SK-MEL-5 (cell line): Measurements from ENCODE around the gene WDR6. TPM values are rescaled to one million over a fixed set of nuclear protein-coding genes. Genes with fewer than 3 reads are reported as not detected.
"Not testable (repeated sequence)": the region's sequence is repeated elsewhere in the genome, so short reads cannot be mapped to it uniquely, and the experiment has no call there.

ENCODE experiments used
- DNase-seq: peaks from one replicate; pipeline ENCODE4 v3.0.0-alpha.2; 2016; ENCODE audit warnings: low read depth, low spot score
- in situ Hi-C: cut with HindIII; loops from 2 replicates; pipeline ENCODE4 v1.10.0; 2016; ENCODE audit warnings: low sequenced_read_pairs, high pct_unique_total_duplicates, low pct_unique_long_range_greater_than_20kb
- total RNA-seq: library from RNA; depleted of rRNA; stranded (reverse); fragments of >200 nt; shearing (Covaris generic); gene quantifications from 2 replicates; pipeline ENCODE4 v1.2.3, GENCODE V29; 2014

The WDR6 gene
- total RNA-seq, 1 experiment from 2014 or later, result 27.3 TPM

GRCh38 chr3:49008627-49009026 is 1.4 kb downstream of the WDR6 start:
- DNase-seq, in situ Hi-C loops: not testable (repeated sequence)

GRCh38 chr3:49009396-49009795 is 2.2 kb downstream of the WDR6 start:
- no peak for DNase-seq
- in situ Hi-C loops, result no loop called here

- no peak for DNase-seq
- in situ Hi-C loops, result no loop called here
Observed at GRCh38 chr3:49012441-49013017, 5.3 kb downstream of the WDR6 start.

- DNase-seq, result no peak
- in situ Hi-C loops, result no loop called here
Observed at GRCh38 chr3:49013113-49013737, 6.0 kb downstream of the WDR6 start.

- in situ Hi-C loops, result no loop called here
- DNase-seq, result peak; percentile 66
Observed at GRCh38 chr3:49013738-49014660, 6.8 kb downstream of the WDR6 start.

- in situ Hi-C loops, result no loop called here
- no peak for DNase-seq
Observed at GRCh38 chr3:49015072-49015471, 7.9 kb downstream of the WDR6 start.

- in situ Hi-C loops, result no loop called here
- DNase-seq, result no peak
Observed at GRCh38 chr3:49015765-49016164, 8.6 kb downstream of the WDR6 start.

- in situ Hi-C loops, result no loop called here
- no peak for DNase-seq
Observed at GRCh38 chr3:49016414-49017228, 9.4 kb downstream of the WDR6 start.

- DNase-seq, result no peak
- in situ Hi-C loops, result no loop called here
Observed at GRCh38 chr3:49017229-49017970, 10.2 kb downstream of the WDR6 start.

- DNase-seq, result peak; percentile 61
- in situ Hi-C loops, result no loop called here
Observed at GRCh38 chr3:49017971-49018706, 10.9 kb downstream of the WDR6 start, which contains the start of gene DALRD3. Gene DALRD3, minus strand, starts transcription at chr3:49018580. Its CDS starts 16 bp downstream, at chr3:49018564.

- in situ Hi-C loops, result no loop called here
- no peak for DNase-seq
Observed at GRCh38 chr3:49018707-49019006, 11.5 kb downstream of the WDR6 start.

GRCh38 chr3:49019941-49020329 is 12.7 kb downstream of the WDR6 start:
- no peak for DNase-seq

GRCh38 chr3:49020330-49021212 is 13.4 kb downstream of the WDR6 start:
- in situ Hi-C loops, result no loop called here
- no peak for DNase-seq

More at GRCh38 chr3:49019941-49020329, 12.7 kb downstream of the WDR6 start:
- in situ Hi-C loops, result no loop called here

GRCh38 chr3:49021213-49021812 is 14.1 kb downstream of the WDR6 start:
- in situ Hi-C loops, result no loop called here
- peak; percentile 97 for DNase-seq
